HepG2 (cell line): ENCODE data around the gene KRTAP10-8. TPM values are rescaled to one million over a fixed set of nuclear protein-coding genes. Genes with fewer than 3 reads are reported as not detected.
A peak's percentile ranks its signal among the peaks of the same experiment; 100 is the strongest.

Experiments used
- ATF3 ChIP-seq: sonication (generic); formaldehyde crosslinking; IDR thresholded peaks from 2 replicates; pipeline ENCODE4 v1.4.0; 2020; ENCODE audit warnings: missing genetic modification reagents
- CTCF ChIP-seq: sonication (generic); formaldehyde crosslinking; IDR thresholded peaks from 2 replicates; pipeline ENCODE4 v1.5.0; 2020; ENCODE audit warnings: mild to moderate bottlenecking, missing genetic modification reagents, moderate library complexity
- MED1 ChIP-seq: sonication (generic); formaldehyde crosslinking; IDR thresholded peaks from 2 replicates; pipeline ENCODE4 v1.4.0; 2020; ENCODE audit warnings: missing genetic modification reagents
- MZF1 ChIP-seq: sonication (generic); formaldehyde crosslinking; IDR thresholded peaks from 2 replicates; pipeline ENCODE4 v1.8.1; 2023; ENCODE audit warnings: mild to moderate bottlenecking, missing genetic modification reagents, borderline replicate concordance
- NCOA1 ChIP-seq: sonication (generic); formaldehyde crosslinking; IDR thresholded peaks from 2 replicates; pipeline ENCODE4 v1.9.0; 2021; ENCODE audit warnings: missing genetic modification reagents
- NFIC ChIP-seq: IDR thresholded peaks from 2 replicates; pipeline ENCODE4 v1.6.1; 2012; ENCODE audit warnings: mild to moderate bottlenecking, low read length, inconsistent platforms
- PAWR ChIP-seq: sonication (generic); formaldehyde crosslinking; IDR thresholded peaks from 2 replicates; pipeline ENCODE4 v1.4.0; 2020; ENCODE audit warnings: missing genetic modification reagents, mild to moderate bottlenecking, borderline replicate concordance
- SNRNP70 ChIP-seq: fragments of 200-400 bp; formaldehyde crosslinking; IDR thresholded peaks from 2 replicates; pipeline ENCODE4 v1.6.1; 2017; ENCODE audit warnings: mild to moderate bottlenecking, low read depth, low read length, moderate library complexity
- ZBTB49 ChIP-seq: sonication (generic); formaldehyde crosslinking; IDR thresholded peaks from 2 replicates; pipeline ENCODE4 v1.4.0; 2020; ENCODE audit warnings: missing genetic modification reagents, borderline replicate concordance
- ZGPAT ChIP-seq: IDR thresholded peaks from 2 replicates; pipeline ENCODE4 v1.6.1; 2016; ENCODE audit warnings: mild to moderate bottlenecking
- ZNF12 ChIP-seq: sonication (generic); formaldehyde crosslinking; IDR thresholded peaks from 2 replicates; pipeline ENCODE4 v1.5.0; 2020; ENCODE audit warnings: missing genetic modification reagents
- ZNF496 ChIP-seq: sonication (generic); formaldehyde crosslinking; IDR thresholded peaks from 2 replicates; pipeline ENCODE4 v1.8.1; 2023; ENCODE audit warnings: mild to moderate bottlenecking, moderate library complexity, missing genetic modification reagents; ENCODE audit not compliant: insufficient replicate concordance
- polyA plus RNA-seq, 8 experiments: library from polyadenylated mRNA; depleted of rRNA in 3 of 8; stranded (reverse) in 7 of 8; unstranded in 1 of 8; fragments of >200 nt; fragmentation: Illumina TruSeq in 4 of 8; extraction: Trizol in 4 of 8; gene quantifications; 2 replicates each; pipeline versions ENCODE4 v1.2.1 to v1.2.3, GENCODE V29; 2011 to 2016; ENCODE audit warnings: low read depth in 4 of 8, missing spikeins in 1 of 8, mixed read lengths in 1 of 8; ENCODE audit not compliant: insufficient read depth in 1 of 8
- total RNA-seq, 5 experiments: library from RNA; depleted of rRNA; stranded (reverse); fragments of >200 nt; fragmentation: Illumina TruSeq; extraction: Trizol; gene quantifications; 2 replicates each; pipeline ENCODE4 v1.2.3, GENCODE V29; 2016; ENCODE audit warnings: low read depth in 1 of 5
- TF ChIP-seq, protein P1 (sequence below): sonication (generic); formaldehyde crosslinking; IDR thresholded peaks from one replicate; pipeline ENCODE4 v1.5.1; 2020; ENCODE audit warnings: mild to moderate bottlenecking, missing genetic modification reagents; ENCODE audit errors: not compliant biosample characterization

The KRTAP10-8 gene
- total and polyA plus RNA-seq, 2 of the 13 experiments (the other 11 are each of a cell fraction or from before 2014, with no cell fraction given): not detected

GRCh38 chr21:44593598-44594405 lies 18.1 kb upstream of the KRTAP10-8 start (continued):
- TF ChIP-seq, protein P1, sequence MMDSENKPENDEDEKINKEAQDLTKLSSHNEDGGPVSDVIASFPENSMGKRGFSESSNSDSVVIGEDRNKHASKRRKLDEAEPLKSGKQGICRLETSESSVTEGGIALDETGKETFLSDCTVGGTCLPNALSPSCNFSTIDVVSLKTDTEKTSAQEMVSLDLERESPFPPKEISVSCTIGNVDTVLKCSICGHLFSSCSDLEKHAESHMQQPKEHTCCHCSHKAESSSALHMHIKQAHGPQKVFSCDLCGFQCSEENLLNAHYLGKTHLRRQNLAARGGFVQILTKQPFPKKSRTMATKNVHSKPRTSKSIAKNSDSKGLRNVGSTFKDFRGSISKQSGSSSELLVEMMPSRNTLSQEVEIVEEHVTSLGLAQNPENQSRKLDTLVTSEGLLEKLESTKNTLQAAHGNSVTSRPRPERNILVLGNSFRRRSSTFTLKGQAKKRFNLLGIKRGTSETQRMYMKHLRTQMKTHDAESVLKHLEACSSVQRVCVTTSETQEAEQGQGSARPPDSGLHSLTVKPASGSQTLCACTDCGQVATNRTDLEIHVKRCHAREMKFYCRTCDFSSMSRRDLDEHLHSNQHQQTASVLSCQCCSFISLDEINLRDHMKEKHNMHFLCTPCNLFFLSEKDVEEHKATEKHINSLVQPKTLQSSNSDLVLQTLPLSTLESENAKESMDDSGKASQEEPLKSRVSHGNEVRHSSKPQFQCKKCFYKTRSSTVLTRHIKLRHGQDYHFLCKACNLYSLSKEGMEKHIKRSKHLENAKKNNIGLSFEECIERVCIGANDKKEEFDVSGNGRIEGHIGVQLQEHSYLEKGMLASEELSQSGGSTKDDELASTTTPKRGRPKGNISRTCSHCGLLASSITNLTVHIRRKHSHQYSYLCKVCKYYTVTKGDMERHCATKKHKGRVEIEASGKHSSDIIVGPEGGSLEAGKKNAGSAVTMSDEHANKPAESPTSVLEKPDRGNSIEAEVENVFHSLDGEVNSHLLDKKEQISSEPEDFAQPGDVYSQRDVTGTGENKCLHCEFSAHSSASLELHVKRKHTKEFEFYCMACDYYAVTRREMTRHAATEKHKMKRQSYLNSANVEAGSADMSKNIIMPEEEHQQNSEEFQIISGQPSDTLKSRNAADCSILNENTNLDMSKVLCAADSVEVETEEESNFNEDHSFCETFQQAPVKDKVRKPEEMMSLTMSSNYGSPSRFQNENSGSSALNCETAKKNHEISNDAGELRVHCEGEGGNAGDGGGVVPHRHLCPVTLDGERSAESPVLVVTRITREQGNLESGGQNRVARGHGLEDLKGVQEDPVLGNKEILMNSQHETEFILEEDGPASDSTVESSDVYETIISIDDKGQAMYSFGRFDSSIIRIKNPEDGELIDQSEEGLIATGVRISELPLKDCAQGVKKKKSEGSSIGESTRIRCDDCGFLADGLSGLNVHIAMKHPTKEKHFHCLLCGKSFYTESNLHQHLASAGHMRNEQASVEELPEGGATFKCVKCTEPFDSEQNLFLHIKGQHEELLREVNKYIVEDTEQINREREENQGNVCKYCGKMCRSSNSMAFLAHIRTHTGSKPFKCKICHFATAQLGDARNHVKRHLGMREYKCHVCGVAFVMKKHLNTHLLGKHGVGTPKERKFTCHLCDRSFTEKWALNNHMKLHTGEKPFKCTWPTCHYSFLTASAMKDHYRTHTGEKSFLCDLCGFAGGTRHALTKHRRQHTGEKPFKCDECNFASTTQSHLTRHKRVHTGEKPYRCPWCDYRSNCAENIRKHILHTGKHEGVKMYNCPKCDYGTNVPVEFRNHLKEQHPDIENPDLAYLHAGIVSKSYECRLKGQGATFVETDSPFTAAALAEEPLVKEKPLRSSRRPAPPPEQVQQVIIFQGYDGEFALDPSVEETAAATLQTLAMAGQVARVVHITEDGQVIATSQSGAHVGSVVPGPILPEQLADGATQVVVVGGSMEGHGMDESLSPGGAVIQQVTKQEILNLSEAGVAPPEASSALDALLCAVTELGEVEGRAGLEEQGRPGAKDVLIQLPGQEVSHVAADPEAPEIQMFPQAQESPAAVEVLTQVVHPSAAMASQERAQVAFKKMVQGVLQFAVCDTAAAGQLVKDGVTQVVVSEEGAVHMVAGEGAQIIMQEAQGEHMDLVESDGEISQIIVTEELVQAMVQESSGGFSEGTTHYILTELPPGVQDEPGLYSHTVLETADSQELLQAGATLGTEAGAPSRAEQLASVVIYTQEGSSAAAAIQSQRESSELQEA: peak; percentile 64
- TF ChIP-seq CTCF (CRISPR knock-in tag) (peak; percentile 14), MED1 (CRISPR knock-in tag) (peak; percentile 96), NCOA1 (CRISPR knock-in tag) (peak; percentile 78; the same call in 1 of the 2 replicates), ZNF12 (CRISPR knock-in tag) (no peak), ZNF496 (CRISPR knock-in tag) (no peak), ZBTB49 (CRISPR knock-in tag) (no peak), MZF1 (CRISPR knock-in tag) (0 out of 2 replicates have a peak, but pooled peaks have one; percentile 49), ATF3 (CRISPR knock-in tag) (no peak), ZGPAT (CRISPR knock-in tag) (peak; percentile 84), PAWR (no peak), SNRNP70 (no peak), NFIC (no peak)
